HCT116 (cell line): ENCODE results near the gene AIFM1. TPM values are rescaled to one million over a fixed set of nuclear protein-coding genes. Genes with fewer than 3 reads are reported as not detected.

Experiments
- ATAC-seq: fragments of 200-7000 bp; cut with Tn5 transposase; 2 replicates; pipeline ENCODE4 v1.9.1; 2020; ENCODE audit warnings: mild to moderate bottlenecking, moderate library complexity
- BruUV-seq: library from RNA; stranded (reverse); fragments of 400-500 nt; replicated peaks from 2 replicates; lab custom pipeline; 2021; lab: Mats Ljungman, UMichigan
- CTCF ChIA-PET: fragments of 300-600 bp; sonication (Branson Sonifier 250); formaldehyde crosslinking; loops from one replicate; lab custom pipeline; 2021; ENCODE audit warnings: antibody characterized with exemption; lab: Charles Lee
- POLR2A ChIA-PET: fragments of 300-600, 350-600 bp; sonication (Branson Sonifier 250); formaldehyde crosslinking; loops from one replicate; lab custom pipeline; 2021; ENCODE audit warnings: antibody characterized with exemption; lab: Charles Lee
- RAD21 ChIA-PET, 2 experiments: fragments of 300-600 bp; sonication (Branson Sonifier 250); formaldehyde crosslinking; loops; one replicate each; lab custom pipeline; 2023; ENCODE audit warnings: low total read pairs in 2 of 2; ENCODE audit not compliant: uncharacterized antibody in 2 of 2, unreplicated experiment in 2 of 2, low non-redundant PET in 1 of 2; lab: Charles Lee
- DNase-seq: peaks from one replicate; pipeline ENCODE4 v3.0.0-alpha.2; 2010; ENCODE audit warnings: low read depth, low spot score
- H2AFZ ChIP-seq: fragments of 200-600 bp; shearing (Covaris generic), sonication (generic); 2 replicates; pipeline ENCODE4 v1.6.1; 2017; ENCODE audit warnings: low read depth, mixed run types, mixed read lengths, antibody characterized with exemption, low read length; ENCODE audit not compliant: poor library complexity, severe bottlenecking
- H3K27ac ChIP-seq: 2 replicates; pipeline ENCODE4 v1.5.1; 2012; ENCODE audit warnings: low read depth, low read length
- H3K27me3 ChIP-seq: fragments of 200-600 bp; sonication (generic); 2 replicates; pipeline ENCODE4 v1.6.1; 2016; ENCODE audit warnings: mixed run types, low read length, mixed read lengths; ENCODE audit not compliant: insufficient read depth
- H3K36me3 ChIP-seq, 2 experiments: fragments of 200-500 bp in 1 of 2; fragments of 200-600 bp in 1 of 2; sonication (Bioruptor generic) in 1 of 2; sonication (generic) in 1 of 2; 2 replicates each; pipeline versions ENCODE4 v1.5.1 to v1.6.1; 2014 to 2016; ENCODE audit warnings: low read length in 2 of 2, inconsistent platforms in 1 of 2, mixed read lengths in 1 of 2, mixed run types in 1 of 2; ENCODE audit not compliant: insufficient read depth in 2 of 2, control insufficient read depth in 1 of 2
- H3K4me1 ChIP-seq, 2 experiments: fragments of 200-600 bp in 1 of 2; sonication (generic) in 1 of 2; 2 replicates each; pipeline versions ENCODE4 v1.5.1 to v1.6.1; 2012 to 2017; ENCODE audit warnings: low read length in 2 of 2, inconsistent platforms in 1 of 2, mild to moderate bottlenecking in 1 of 2, mixed read lengths in 1 of 2, mixed run types in 1 of 2, moderate library complexity in 1 of 2; ENCODE audit not compliant: insufficient read depth in 2 of 2, control insufficient read depth in 1 of 2
- H3K4me2 ChIP-seq: fragments of 200-600 bp; sonication (generic); 2 replicates; pipeline ENCODE4 v1.6.1; 2017; ENCODE audit warnings: mixed run types, low read length, mixed read lengths
- H3K4me3 ChIP-seq, 2 experiments: fragments of 200-600 bp in 1 of 2; sonication (generic) in 1 of 2; replicated peaks in 1 of 2; 2 replicates each; pipeline ENCODE4 v1.5.1; 2011 to 2016; ENCODE audit warnings: low read length in 2 of 2, control low read depth in 1 of 2, low read depth in 1 of 2, mild to moderate bottlenecking in 1 of 2, mixed read lengths in 1 of 2, mixed run types in 1 of 2
- H3K79me2 ChIP-seq: fragments of 200-600 bp; sonication (generic); 2 replicates; pipeline ENCODE4 v1.6.1; 2017; ENCODE audit warnings: mild to moderate bottlenecking, mixed run types, low read length, moderate library complexity, mixed read lengths; ENCODE audit not compliant: insufficient read depth
- H3K9ac ChIP-seq: fragments of 200-600 bp; sonication (generic); 2 replicates; pipeline ENCODE4 v1.6.1; 2016; ENCODE audit warnings: low read length, mixed read lengths
- H3K9me2 ChIP-seq: fragments of 200-600 bp; sonication (generic), shearing (Covaris generic); 2 replicates; pipeline ENCODE4 v1.6.1; 2017; ENCODE audit warnings: mixed run types, mild to moderate bottlenecking, moderate library complexity; ENCODE audit not compliant: insufficient read depth
- H3K9me3 ChIP-seq, 2 experiments: fragments of 200-500 bp in 1 of 2; fragments of 200-600 bp in 1 of 2; sonication (Bioruptor generic) in 1 of 2; sonication (generic) in 1 of 2; 2 replicates each; pipeline ENCODE4 v1.6.1; 2014 to 2017; ENCODE audit warnings: low read length in 2 of 2, mixed read lengths in 2 of 2, inconsistent platforms in 1 of 2, low read depth in 1 of 2, mild to moderate bottlenecking in 1 of 2, mixed run types in 1 of 2, moderate library complexity in 1 of 2; ENCODE audit not compliant: control insufficient read depth in 1 of 2, insufficient read depth in 1 of 2
- H4K20me1 ChIP-seq: fragments of 200-600 bp; sonication (generic), shearing (Covaris generic); 2 replicates; pipeline ENCODE4 v1.6.1; 2017; ENCODE audit warnings: mixed run types, mild to moderate bottlenecking, moderate library complexity; ENCODE audit not compliant: insufficient read depth
- CTCF ChIP-seq, 3 experiments: fragments of 200-600 bp in 1 of 3; sonication (generic) in 1 of 3; IDR thresholded peaks in 2 of 3; conservative IDR thresholded peaks in 1 of 3; 2 replicates each; pipeline ENCODE4 v1.5.1; 2012 to 2017; ENCODE audit warnings: low read depth in 2 of 3, low read length in 2 of 3, antibody characterized with exemption in 1 of 3, borderline replicate concordance in 1 of 3, control low read depth in 1 of 3, mild to moderate bottlenecking in 1 of 3, mixed read lengths in 1 of 3, mixed run types in 1 of 3, moderate library complexity in 1 of 3; ENCODE audit not compliant: insufficient read depth in 1 of 3
- EZH2phosphoT487 ChIP-seq: fragments of 200-600 bp; IDR thresholded peaks from 2 replicates; pipeline ENCODE4 v1.6.1; 2018; ENCODE audit warnings: antibody characterized with exemption, borderline replicate concordance
- JUND ChIP-seq: IDR thresholded peaks from 2 replicates; pipeline ENCODE4 v1.6.1; 2012
- POLR2A ChIP-seq: IDR thresholded peaks from 2 replicates; pipeline ENCODE4 v1.7.0; 2011; ENCODE audit warnings: borderline replicate concordance; ENCODE audit not compliant: insufficient read depth, insufficient read length; ENCODE audit errors: extremely low read depth
- POLR2AphosphoS5 ChIP-seq: IDR thresholded peaks from 2 replicates; pipeline ENCODE4 v1.6.1; 2011; ENCODE audit warnings: mild to moderate bottlenecking, low read depth, low read length, moderate library complexity
- RAD21 ChIP-seq: IDR thresholded peaks from 2 replicates; pipeline ENCODE4 v1.6.1; 2012; ENCODE audit warnings: low read depth, mild to moderate bottlenecking
- REST ChIP-seq: IDR thresholded peaks from 2 replicates; pipeline ENCODE4 v1.6.1; 2012; ENCODE audit warnings: low read depth
- SRF ChIP-seq: IDR thresholded peaks from 2 replicates; pipeline ENCODE4 v1.6.1; 2012; ENCODE audit warnings: low read depth
- TCF7L2 ChIP-seq: IDR thresholded peaks from 2 replicates; pipeline ENCODE4 v1.7.0; 2011; ENCODE audit warnings: borderline replicate concordance, inconsistent platforms; ENCODE audit not compliant: insufficient read depth, insufficient read length; ENCODE audit errors: extremely low read depth
- ZBTB33 ChIP-seq: IDR thresholded peaks from 2 replicates; pipeline ENCODE4 v1.6.1; 2011; ENCODE audit warnings: mild to moderate bottlenecking, low read length, moderate library complexity; ENCODE audit not compliant: insufficient replicate concordance; ENCODE audit errors: extremely low read depth
- intact Hi-C: fragments of 100-400 bp; cut with micrococcal nuclease; formaldehyde crosslinking; loops from 2 replicates; pipeline ENCODE4 v1.10.0; 2022
- total RNA-seq: library from RNA; stranded (reverse); gene quantifications from one replicate; pipeline ENCODE4 v1.2.1, GENCODE V29; 2021; ENCODE audit not compliant: unreplicated experiment

Gene AIFM1
- total RNA-seq, 1 experiment from 2014 or later: 50.0 TPM

GRCh38 chrX:130100180-130100579 lies 65.5 kb downstream of the AIFM1 start:
- Histone ChIP-seq H3K9ac (no peak overlapping the region), H3K27ac (no peak overlapping the region), H3K79me2 (peaks cover 53% of the 10 kb centered on the region), H2AFZ (no peak overlapping the region), H3K27me3 (no peaks in the 10 kb centered on the region), H3K9me3 (no peaks in the 10 kb centered on the region), H3K4me1 (no peaks in the 10 kb centered on the region; a peak in 1 of 4 replicates), H3K9me2 (no peaks in the 10 kb centered on the region), H4K20me1 (0 out of 2 replicates have a peak, but pooled peaks cover 3% of the 10 kb centered on the region), H3K4me3 (no peak overlapping the region), H3K4me2 (no peak overlapping the region), H3K36me3 (no peaks in the 10 kb centered on the region)
- no peak for ATAC-seq
- POLR2A ChIA-PET: no interaction called here
- TF ChIP-seq JUND (no peak), TCF7L2 (no peak), SRF (no peak), RAD21 (no peak), REST (no peak), CTCF (IDR thresholded peaks at IDR 0.05 in 2 of 3, conservative IDR thresholded peaks at IDR 0.05 in 1 of 3; ENCODE audit: borderline replicate concordance in 1 of 3, insufficient read depth in 1 of 3, low read depth in 2 of 3, low read length in 2 of 3) (no peak), EZH2phosphoT487 (no peak), POLR2A (no peak), ZBTB33 (no peak), POLR2AphosphoS5 (no peak)
- RAD21 ChIA-PET: no interaction called here
- no TSS peak for BruUV-seq
- DNase-seq: no peak
- intact Hi-C loops: no loop called here
- CTCF ChIA-PET: no interaction called here
